Stimulated activated CD4-positive, alpha-beta T cell treated with anti-CD3 and anti-CD28 coated beads, TNF-alpha, amount 100 ng/mL, for 4 hours (primary cell): ENCODE results near the gene TTC24.
"Not testable (repeated sequence)": the region's sequence is repeated elsewhere in the genome, so short reads cannot be mapped to it uniquely, and the experiment has no call there.

Experiments
- DNase-seq, 3 experiments: peaks; one replicate each; pipeline ENCODE4 v3.0.0-alpha.2; 2020; ENCODE audit warnings: low read depth in 3 of 3

The TTC24 gene

DNA sequence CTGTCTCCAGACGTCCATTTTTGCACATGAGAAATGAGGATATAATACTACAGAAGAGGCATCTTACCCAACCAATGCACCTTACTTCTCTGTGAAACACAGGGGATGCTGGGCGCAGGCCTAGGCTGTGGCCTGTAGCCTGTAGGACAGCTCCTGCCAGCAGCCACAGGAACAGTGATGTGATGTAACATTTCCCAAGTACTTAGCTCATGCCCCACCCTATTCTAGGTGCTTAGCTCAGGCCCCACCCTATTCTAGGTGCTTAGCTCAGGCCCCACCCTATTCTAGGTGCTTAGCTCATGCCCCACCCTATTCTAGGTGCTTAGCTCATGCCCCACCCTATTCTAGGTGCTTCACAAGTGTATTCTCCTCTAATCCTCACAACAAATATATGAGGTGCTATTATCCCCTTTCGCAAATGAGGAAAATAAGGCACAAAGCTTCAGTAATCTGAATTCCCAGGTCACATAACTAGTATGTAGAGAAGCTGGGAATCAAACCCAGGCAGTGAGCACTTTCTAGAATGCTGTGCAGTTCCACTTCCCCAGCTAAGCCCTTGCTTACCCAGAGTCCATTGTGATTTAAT, 7.5 kb downstream of the TTC24 start:
- DNase-seq = no peak

- not testable (repeated sequence) for DNase-seq
Observed at GRCh38 chr1:156587927-156588326, 8.4 kb downstream of the TTC24 start.

GRCh38 chr1:156589546-156589945, 10.0 kb downstream of the TTC24 start:
- no peak for DNase-seq

DNA sequence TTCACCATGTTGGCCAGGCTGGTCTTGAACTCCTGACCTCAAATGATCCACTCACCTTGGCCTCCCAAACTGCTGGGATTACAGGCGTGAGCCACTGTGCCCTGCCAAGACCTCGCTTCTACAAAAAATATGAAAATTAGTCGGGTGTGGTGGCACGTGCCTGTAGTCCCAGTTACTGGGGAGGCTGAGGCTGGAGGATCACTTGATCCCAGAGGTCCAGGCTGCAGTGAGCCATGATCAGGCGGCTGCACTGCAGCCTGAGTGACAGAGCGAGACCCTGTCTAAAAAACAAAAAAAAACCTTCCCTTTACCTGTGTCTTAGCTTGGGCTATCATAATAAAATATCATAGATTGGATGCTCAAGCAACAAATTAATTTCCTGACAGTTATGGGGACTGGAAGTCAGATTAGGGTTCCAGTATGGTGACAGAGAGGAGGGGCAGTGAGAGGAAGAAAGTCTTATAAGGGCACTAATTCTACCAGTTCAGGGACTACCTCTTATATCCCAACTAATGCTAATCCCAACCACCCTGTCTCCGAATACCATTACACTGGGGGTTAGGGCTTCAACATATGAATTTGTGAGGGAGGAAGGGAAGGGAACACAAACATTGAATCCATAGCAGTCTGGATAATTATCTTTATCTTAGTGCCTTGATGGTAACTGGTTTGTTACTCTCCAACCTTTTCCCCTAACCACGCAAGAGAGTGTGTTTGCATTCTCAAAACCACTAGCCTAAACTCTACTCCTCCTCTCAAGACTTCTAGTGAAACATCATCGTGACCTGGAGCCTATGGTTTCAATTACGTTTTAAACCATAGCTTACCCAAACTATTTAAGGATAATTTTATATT, 11.0 kb downstream of the TTC24 start:
- no peak for DNase-seq

DNA sequence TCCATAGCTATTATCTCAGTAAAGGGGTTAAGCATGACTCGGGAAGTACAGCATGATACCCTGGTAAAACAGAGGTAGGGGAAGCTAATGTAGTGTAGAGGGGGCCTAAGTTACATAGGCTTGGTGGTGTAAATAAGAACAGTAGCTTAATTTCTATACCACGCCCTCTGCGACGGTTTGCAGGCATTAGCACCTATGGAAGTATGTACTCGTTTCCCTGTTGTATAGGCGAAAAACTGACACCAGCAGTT, 11.6 kb downstream of the TTC24 start:
- DNase-seq = no peak

- DNase-seq = peak; percentile 45 to 64 (median 48)
Observed at GRCh38 chr1:156591432-156592157, 12.1 kb downstream of the TTC24 start, which contains the start of gene NAXE. TSS of gene NAXE (plus strand) at chr1:156591776. CDS start at chr1:156591805, 29 bp downstream.

DNA sequence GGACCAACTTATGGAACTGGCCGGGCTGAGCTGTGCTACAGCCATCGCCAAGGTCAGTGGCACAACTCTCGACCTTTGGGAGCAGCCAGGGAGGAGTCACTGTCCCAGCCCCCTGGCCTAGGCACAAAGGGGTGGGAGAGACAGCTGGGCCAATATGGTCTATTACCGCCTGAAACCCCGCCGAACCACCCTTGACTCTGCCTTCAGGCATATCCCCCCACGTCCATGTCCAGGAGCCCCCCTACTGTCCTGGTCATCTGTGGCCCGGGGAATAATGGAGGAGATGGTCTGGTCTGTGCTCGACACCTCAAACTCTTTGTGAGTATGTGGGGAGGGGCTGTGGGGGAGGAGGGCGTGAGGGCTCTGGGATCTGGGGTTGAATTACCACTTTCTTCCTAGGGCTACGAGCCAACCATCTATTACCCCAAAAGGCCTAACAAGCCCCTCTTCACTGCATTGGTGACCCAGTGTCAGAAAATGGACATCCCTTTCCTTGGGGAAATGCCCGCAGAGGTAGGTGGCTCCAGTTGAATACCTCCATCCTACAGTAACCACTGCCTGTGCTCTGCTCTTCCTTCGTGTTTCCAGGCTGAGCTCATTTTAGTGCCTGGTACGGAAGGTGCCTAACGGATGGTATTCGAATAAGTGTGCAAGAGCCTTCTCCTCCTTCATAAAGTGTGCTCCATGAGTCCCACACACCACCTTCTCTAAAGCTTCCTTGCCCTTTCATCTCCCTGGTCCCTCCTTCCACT, 12.8 kb downstream of the TTC24 start:
- no peak for DNase-seq

DNA sequence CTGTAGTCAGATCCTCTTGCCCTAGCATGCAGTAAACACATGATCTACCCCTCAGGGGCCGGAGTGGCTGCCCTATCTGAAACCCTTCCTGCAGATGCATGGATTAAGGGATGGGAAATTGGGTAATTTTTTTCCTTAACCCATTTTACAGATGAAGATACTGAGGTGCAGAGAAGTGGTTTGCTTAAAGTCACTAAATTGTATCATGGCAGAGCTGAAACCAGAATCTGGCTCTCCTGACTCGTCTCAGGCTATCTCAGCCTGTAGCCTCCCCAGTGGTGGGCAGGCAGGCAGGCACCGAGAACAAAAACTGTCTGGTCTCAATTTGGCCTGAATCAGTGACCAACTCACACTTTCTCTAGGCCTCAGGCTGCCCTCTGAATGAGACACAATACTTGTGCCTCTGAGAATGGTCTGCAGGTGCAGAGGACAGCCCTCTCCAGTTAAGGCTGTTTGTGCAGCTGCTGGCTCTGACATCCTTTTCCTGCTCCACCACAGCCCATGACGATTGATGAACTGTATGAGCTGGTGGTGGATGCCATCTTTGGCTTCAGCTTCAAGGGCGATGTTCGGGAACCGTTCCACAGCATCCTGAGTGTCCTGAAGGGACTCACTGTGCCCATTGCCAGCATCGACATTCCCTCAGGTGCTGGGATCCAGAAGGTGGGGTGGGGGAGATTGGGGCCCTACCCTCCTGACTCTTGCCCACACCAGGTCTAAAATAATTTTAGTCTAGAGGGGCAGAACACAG, 13.6 kb downstream of the TTC24 start:
- DNase-seq = no peak

- no peak for DNase-seq
Observed at GRCh38 chr1:156593661-156593989, 14.1 kb downstream of the TTC24 start.

GRCh38 chr1:156594190-156594589, 14.7 kb downstream of the TTC24 start:
- DNase-seq = no peak

DNA sequence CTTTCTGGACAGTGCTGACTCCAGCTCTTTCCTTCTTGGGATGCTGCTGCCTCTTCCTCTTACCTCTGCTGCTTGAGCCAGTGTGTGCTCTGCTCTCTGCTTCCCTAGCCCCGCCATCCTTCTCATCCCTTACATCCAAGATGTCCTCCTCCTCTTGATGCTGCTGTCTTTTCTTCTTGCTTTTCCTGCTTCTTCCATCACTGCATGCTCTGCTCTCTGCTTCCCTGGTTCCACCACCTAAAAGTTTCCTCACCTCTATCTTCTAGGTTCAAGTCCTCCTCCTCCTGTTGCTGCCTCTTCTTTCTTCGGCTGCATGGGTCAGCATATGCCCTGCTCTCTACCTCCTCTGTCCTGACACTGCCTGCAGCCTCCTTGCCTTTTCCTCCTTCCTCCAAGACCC, 15.5 kb downstream of the TTC24 start:
- DNase-seq = no peak

DNA sequence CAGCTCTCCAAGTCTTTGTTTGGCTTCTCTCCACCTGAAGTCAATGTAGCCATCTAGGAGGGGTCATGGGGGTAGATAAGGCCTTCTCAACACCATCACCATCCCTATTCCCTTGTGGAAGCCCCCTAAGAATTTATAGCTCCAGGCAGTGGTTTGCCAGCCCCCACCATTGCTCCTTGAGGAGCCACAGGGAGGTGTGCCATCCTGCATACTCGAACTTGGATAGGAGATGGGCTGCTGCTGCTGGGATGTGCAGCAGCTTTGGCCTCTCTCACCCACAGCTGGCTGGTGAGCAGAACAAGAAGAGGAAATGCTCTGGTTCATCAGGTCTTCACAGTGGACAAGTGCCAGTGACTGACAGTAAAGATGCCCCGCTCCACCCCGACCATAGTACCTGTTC, 16.9 kb downstream of the TTC24 start:
- no peak for DNase-seq

GRCh38 chr1:156598125-156598524, 18.6 kb downstream of the TTC24 start:
- DNase-seq = no peak

- no peak for DNase-seq
Observed at GRCh38 chr1:156598731-156599432, 19.4 kb downstream of the TTC24 start.

GRCh38 chr1:156599811-156600210, 20.3 kb downstream of the TTC24 start:
- no peak for DNase-seq

- no peak for DNase-seq
Observed at GRCh38 chr1:156600733-156601121, 21.2 kb downstream of the TTC24 start.

GRCh38 chr1:156601122-156601830, 21.8 kb downstream of the TTC24 start, which contains the start of gene GPATCH4:
TSS of gene GPATCH4 (minus strand) at chr1:156601479.
- peak; percentile 47 to 71 (median 58) for DNase-seq

DNA sequence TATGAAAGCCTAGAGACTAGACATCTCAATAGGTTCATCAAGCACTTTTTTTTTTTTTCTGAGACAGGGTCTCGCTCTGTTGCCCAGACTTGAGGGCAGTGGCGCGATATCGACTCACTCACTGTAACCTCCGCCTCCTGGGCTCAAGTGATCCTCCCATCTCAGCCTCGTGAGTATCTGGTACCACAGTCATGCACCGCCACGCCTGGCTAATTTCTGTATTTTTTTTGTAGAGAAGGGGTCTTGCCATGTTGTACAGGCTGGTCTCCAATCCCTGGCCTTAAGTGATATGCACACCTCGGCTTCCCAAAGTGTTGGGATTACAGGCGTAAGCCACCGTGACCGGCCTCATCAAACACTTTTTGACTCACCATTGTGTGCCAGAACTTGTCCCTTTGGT, 22.4 kb downstream of the TTC24 start:
- DNase-seq = no peak

DNA sequence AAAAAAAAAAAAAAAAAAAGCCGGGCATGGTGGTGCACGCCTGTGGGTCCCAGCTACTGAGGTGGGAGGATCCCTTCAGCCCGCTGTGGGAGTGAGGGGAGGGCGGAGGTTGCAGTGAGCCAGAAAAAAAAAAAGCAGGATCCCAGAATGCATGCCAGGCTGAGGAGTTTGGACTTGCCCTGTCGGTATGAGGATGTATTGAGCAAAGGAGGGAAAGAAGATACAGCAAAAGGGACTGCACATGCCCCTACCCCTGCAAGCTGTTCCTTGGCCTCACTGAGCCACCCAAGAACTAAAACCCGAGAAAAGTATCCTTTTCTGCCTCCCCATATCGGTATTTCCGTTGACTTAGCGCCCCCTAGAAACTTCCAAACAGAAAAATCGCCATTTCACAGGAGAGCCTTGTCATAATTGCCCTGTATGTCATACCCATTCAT, 23.1 kb downstream of the TTC24 start:
- no peak for DNase-seq

- DNase-seq = not testable (repeated sequence)
Observed at GRCh38 chr1:156607344-156607743, 27.8 kb downstream of the TTC24 start.
